Prostate gland (tissue), 2 donors: Measurements from ENCODE around the gene HTRA2. TPM values are rescaled to one million over a fixed set of nuclear protein-coding genes. Genes with fewer than 3 reads are reported as not detected.
A peak's percentile ranks its signal among the peaks of the same experiment; 100 is the strongest.

Experiments
- DNase-seq: peaks from one replicate; pipeline ENCODE4 v3.0.0-alpha.2; 2019; ENCODE audit warnings: low spot score
- H3K27ac ChIP-seq, 2 donors: fragments of 200-600 bp; sonication (generic); 2 replicates each; pipeline ENCODE4 v1.5.1; 2017 to 2019
- H3K27me3 ChIP-seq: fragments of 200-600 bp; sonication (generic); replicated peaks from 2 replicates; pipeline ENCODE4 v1.5.1; 2019; ENCODE audit not compliant: insufficient read depth
- H3K36me3 ChIP-seq, 2 donors: fragments of 200-600 bp; sonication (generic); 1 replicate in 1 of 2; 2 replicates in 1 of 2; pipeline versions ENCODE4 v1.5.1 to v1.8.1; 2017 to 2019
- H3K4me1 ChIP-seq: fragments of 200-600 bp; sonication (generic); replicated peaks from 2 replicates; pipeline ENCODE4 v1.5.1; 2019
- H3K4me3 ChIP-seq, 2 donors: fragments of 200-600 bp; sonication (generic); 2 replicates each; pipeline ENCODE4 v1.5.1; 2017 to 2019
- H3K9me3 ChIP-seq: fragments of 200-600 bp; sonication (generic); 2 replicates; pipeline ENCODE4 v1.5.1; 2017
- CTCF ChIP-seq, 4 experiments: fragments of 200-600 bp in 2 of 4; fragments of 450-650 bp in 2 of 4; sonication (generic) in 2 of 4; IDR thresholded peaks; 1 replicate in 3 of 4; 2 replicates in 1 of 4; pipeline ENCODE4 v1.5.1; 2016 to 2019; ENCODE audit warnings: antibody characterized with exemption in 4 of 4, mild to moderate bottlenecking in 2 of 4, moderate library complexity in 2 of 4
- POLR2A ChIP-seq: fragments of 450-650 bp; IDR thresholded peaks from one replicate; pipeline ENCODE4 v1.6.1; 2016; ENCODE audit warnings: antibody characterized with exemption, mild to moderate bottlenecking
- POLR2AphosphoS5 ChIP-seq: sonication (generic); formaldehyde crosslinking; IDR thresholded peaks from one replicate; pipeline ENCODE4 v1.6.1; 2017; ENCODE audit warnings: antibody characterized with exemption
- WGBS: methylation state at CpG from one replicate; pipeline ENCODE4 v1.1.5; 2018; 5-methylcytosine and 5-hydroxymethylcytosine counted together
- intact Hi-C: fragments of 100-400 bp; cut with DNase I; formaldehyde crosslinking; loops from one replicate; pipeline ENCODE4 v1.14.2; 2022
- total RNA-seq, 2 donors: library from RNA; depleted of rRNA; stranded (reverse); fragments of >200 nt; gene quantifications; one replicate each; pipeline ENCODE4 v1.1.0, GENCODE V29; 2016

The HTRA2 gene
- total RNA-seq, 2 donors from 2014 or later, result 19.1 to 37.9 TPM

GRCh38 chr2:74501335-74502071, 28.2 kb upstream of the HTRA2 start:
- TF ChIP-seq POLR2A (no peak), POLR2AphosphoS5 (no peak), CTCF (IDR thresholded peaks at IDR 0.05) (no peak)
- WGBS, result 77% methylated on average over 18 of the region's 18 CpGs

GRCh38 chr2:74502147-74502719, 27.5 kb upstream of the HTRA2 start:
- intact Hi-C loops, result no loop called here
- no peak for TF ChIP-seq POLR2A
- no peak for TF ChIP-seq POLR2AphosphoS5
- TF ChIP-seq CTCF (IDR thresholded peaks at IDR 0.05), result no peak
- H3K4me3 ChIP-seq, result peak overlapping the region; percentile 9 to 24
- H3K27ac ChIP-seq, result no peak overlapping the region
- 41% methylated on average over 32 of the region's 32 CpGs for WGBS
- peaks cover 12% of the 10 kb centered on the region for H3K4me1 ChIP-seq
- no peak for DNase-seq
- no peaks in the 10 kb centered on the region for H3K9me3 ChIP-seq
- H3K36me3 ChIP-seq, result peaks cover 0 to 12% of the 10 kb centered on the region in 2 donors
- H3K27me3 ChIP-seq, result peaks cover 20% of the 10 kb centered on the region

More at GRCh38 chr2:74501335-74502071, 28.2 kb upstream of the HTRA2 start:
- Histone ChIP-seq H3K27me3 (peaks cover 20% of the 10 kb centered on the region), H3K36me3 (peaks cover 0 to 12% of the 10 kb centered on the region in 2 donors), H3K9me3 (no peaks in the 10 kb centered on the region), H3K4me1 (peaks cover 9% of the 10 kb centered on the region), H3K4me3 (no peak overlapping the region), H3K27ac (no peak overlapping the region)
- DNase-seq, result no peak
- intact Hi-C loops, result no loop called here

GRCh38 chr2:74502720-74503505, 26.8 kb upstream of the HTRA2 start:
- TF ChIP-seq POLR2A (peak; percentile 46), CTCF (IDR thresholded peaks at IDR 0.05) (no peak), POLR2AphosphoS5 (peak; percentile 20)
- H3K4me3 ChIP-seq, result peak overlapping the region; percentile 9 to 24
- H3K4me1 ChIP-seq, result peaks cover 12% of the 10 kb centered on the region
- intact Hi-C loops, result no loop called here
- 11% methylated on average over 46 of the region's 67 CpGs for WGBS
- H3K27me3 ChIP-seq, result peaks cover 20% of the 10 kb centered on the region
- peaks cover 0 to 12% of the 10 kb centered on the region in 2 donors for H3K36me3 ChIP-seq
- DNase-seq, result no peak
- H3K9me3 ChIP-seq, result no peaks in the 10 kb centered on the region
- H3K27ac ChIP-seq, result no peak overlapping the region

GRCh38 chr2:74503506-74504475, 25.9 kb upstream of the HTRA2 start:
- Histone ChIP-seq H3K4me3 (peak overlapping the region; percentile 9 to 24), H3K27me3 (peaks cover 15% of the 10 kb centered on the region), H3K4me1 (peaks cover 12% of the 10 kb centered on the region), H3K27ac (no peak overlapping the region), H3K36me3 (peaks cover 0 to 12% of the 10 kb centered on the region in 2 donors), H3K9me3 (no peaks in the 10 kb centered on the region)
- no peak for DNase-seq
- TF ChIP-seq POLR2A (no peak), CTCF (IDR thresholded peaks at IDR 0.05) (no peak), POLR2AphosphoS5 (no peak)
- intact Hi-C loops, result no loop called here
- 67% methylated on average over 45 of the region's 45 CpGs for WGBS
